Measurements from ENCODE around the gene SH3RF2.
A peak's percentile ranks its signal among the peaks of the same experiment; 100 is the strongest.

GRCh38 chr5:145981589-145982571 is 45.5 kb downstream of the SH3RF2 start:
- TF ChIP-seq CTCF (IDR thresholded peaks at IDR 0.05) (no peak), POLR2A (IDR thresholded peaks at IDR 0.05) (no peak), POLR2AphosphoS5 (IDR thresholded peaks at IDR 0.05) (peak in 1 of 3 donors; percentile 17)

Measured in suprapubic skin (tissue), 4 donors.